Stimulated activated CD4-positive, alpha-beta T cell treated with anti-CD3 and anti-CD28 coated beads, Interleukin-1b, Interleukin-23, amount 100 ng/mL, for 4 hours (primary cell): ENCODE results near the gene FAM135A.
"Not testable (repeated sequence)": the region's sequence is repeated elsewhere in the genome, so short reads cannot be mapped to it uniquely, and the experiment has no call there.

Source experiments
- DNase-seq, 2 donors: peaks; one replicate each; pipeline ENCODE4 v3.0.0-alpha.2; 2020; ENCODE audit warnings: low read depth in 2 of 2

Gene FAM135A

GRCh38 chr6:70396796-70397729, 16.2 kb upstream of the FAM135A start:
- no peak for DNase-seq

GRCh38 chr6:70398783-70399728, 14.3 kb upstream of the FAM135A start:
- no peak for DNase-seq

GRCh38 chr6:70404658-70405057, 8.7 kb upstream of the FAM135A start:
- DNase-seq = no peak

- DNase-seq = no peak
Observed at GRCh38 chr6:70409216-70409615, 4.1 kb upstream of the FAM135A start.

GRCh38 chr6:70411542-70412251, 1.6 kb upstream of the FAM135A start:
- no peak for DNase-seq

GRCh38 chr6:70412252-70413113, 825 bp upstream of the FAM135A start:
- no peak for DNase-seq

- DNase-seq = no peak
Observed at GRCh38 chr6:70413992-70414494, 735 bp downstream of the FAM135A start.

- DNase-seq = no peak
Observed at GRCh38 chr6:70414813-70415212, 1.5 kb downstream of the FAM135A start.

- no peak for DNase-seq
Observed at GRCh38 chr6:70415247-70415646, 1.9 kb downstream of the FAM135A start.

- no peak for DNase-seq
Observed at GRCh38 chr6:70415660-70416059, 2.4 kb downstream of the FAM135A start.

GRCh38 chr6:70421509-70421908, 8.2 kb downstream of the FAM135A start:
- DNase-seq = no peak

- DNase-seq = no peak
Observed at GRCh38 chr6:70423189-70424134, 10.2 kb downstream of the FAM135A start.

- no peak for DNase-seq
Observed at GRCh38 chr6:70424291-70424690, 11.0 kb downstream of the FAM135A start.

GRCh38 chr6:70436320-70436719, 23.0 kb downstream of the FAM135A start:
- no peak for DNase-seq

GRCh38 chr6:70445001-70445400, 31.7 kb downstream of the FAM135A start:
- DNase-seq = no peak

GRCh38 chr6:70447343-70448070, 34.2 kb downstream of the FAM135A start:
- DNase-seq = not testable (repeated sequence)

- not testable (repeated sequence) for DNase-seq
Observed at GRCh38 chr6:70453899-70454298, 40.6 kb downstream of the FAM135A start.

- no peak for DNase-seq
Observed at GRCh38 chr6:70456735-70457134, 43.4 kb downstream of the FAM135A start.

- no peak for DNase-seq
Observed at GRCh38 chr6:70459235-70459634, 45.9 kb downstream of the FAM135A start.
